Upper lobe of right lung (tissue), 1 donor: ENCODE data around the gene EYS. TPM values are rescaled to one million over a fixed set of nuclear protein-coding genes. Genes with fewer than 3 reads are reported as not detected.

Source experiments
- ATAC-seq: fragments of 200-7000 bp; cut with Tn5 transposase; one replicate; pipeline ENCODE4 v1.9.1; 2020; ENCODE audit warnings: mild to moderate bottlenecking, moderate library complexity
- DNase-seq: peaks from one replicate; pipeline ENCODE4 v3.0.0-alpha.2; 2020
- H3K27ac ChIP-seq: fragments of 200-600 bp; one replicate; pipeline ENCODE4 v1.8.0; 2022
- H3K27me3 ChIP-seq: fragments of 200-600 bp; one replicate; pipeline ENCODE4 v1.8.0; 2022; ENCODE audit warnings: mild to moderate bottlenecking
- H3K36me3 ChIP-seq: fragments of 200-600 bp; one replicate; pipeline ENCODE4 v1.8.0; 2022
- H3K4me1 ChIP-seq: fragments of 200-600 bp; one replicate; pipeline ENCODE4 v1.8.0; 2022
- H3K4me3 ChIP-seq: fragments of 200-600 bp; one replicate; pipeline ENCODE4 v1.8.0; 2022; ENCODE audit warnings: mild to moderate bottlenecking
- H3K9me3 ChIP-seq: fragments of 200-600 bp; one replicate; pipeline ENCODE4 v1.8.0; 2022
- CTCF ChIP-seq: fragments of 200-600 bp; IDR thresholded peaks from one replicate; pipeline ENCODE4 v1.8.0; 2022; ENCODE audit warnings: antibody characterized with exemption
- intact Hi-C: fragments of 100-400 bp; cut with DNase I; formaldehyde crosslinking; loops from one replicate; pipeline ENCODE4 v1.11.0; 2022
- total RNA-seq: library from RNA; stranded (reverse); fragmentation: NEBNext Ultra II Directional; extraction: Animal tissue kit (Norgen Biotek cat#: 25700); gene quantifications from one replicate; pipeline ENCODE4 v1.2.1, GENCODE V29; 2021
- donor health status: DM: no; HTN: yes; CAD: no; lungs with severe emphysema.

The EYS gene
- total RNA-seq, 1 donor from 2014 or later: not detected

GRCh38 chr6:65452333-65452732 is 254.7 kb downstream of the EYS start:
- intact Hi-C loops: no loop called here
- H3K27ac ChIP-seq: no peak overlapping the region
- no peaks in the 10 kb centered on the region for H3K4me1 ChIP-seq
- no peaks in the 10 kb centered on the region for H3K9me3 ChIP-seq
- ATAC-seq (no peak), DNase-seq (no peak)
- no peaks in the 10 kb centered on the region for H3K36me3 ChIP-seq
- no peak overlapping the region for H3K4me3 ChIP-seq
- H3K27me3 ChIP-seq: no peaks in the 10 kb centered on the region
- TF ChIP-seq CTCF: no peak

GRCh38 chr6:65450451-65450850 is 256.6 kb downstream of the EYS start:
- H3K27ac ChIP-seq: no peak overlapping the region
- no peaks in the 10 kb centered on the region for H3K4me1 ChIP-seq
- no peaks in the 10 kb centered on the region for H3K27me3 ChIP-seq
- ATAC-seq (peak; percentile 20), DNase-seq (no peak)
- H3K9me3 ChIP-seq: no peaks in the 10 kb centered on the region
- H3K36me3 ChIP-seq: no peaks in the 10 kb centered on the region
- H3K4me3 ChIP-seq: no peak overlapping the region
- intact Hi-C loops: no loop called here
- no peak for TF ChIP-seq CTCF

- ATAC-seq: no peak
- no peak overlapping the region for H3K4me3 ChIP-seq
- no peak for DNase-seq
- no peak overlapping the region for H3K27ac ChIP-seq
- intact Hi-C loops: no loop called here
- no peaks in the 10 kb centered on the region for H3K36me3 ChIP-seq
- H3K27me3 ChIP-seq: no peaks in the 10 kb centered on the region
- no peaks in the 10 kb centered on the region for H3K9me3 ChIP-seq
- TF ChIP-seq CTCF: no peak
- no peaks in the 10 kb centered on the region for H3K4me1 ChIP-seq
Measured at GRCh38 chr6:65449926-65450325, 257.1 kb downstream of the EYS start.

- no peaks in the 10 kb centered on the region for H3K36me3 ChIP-seq
- ATAC-seq (no peak), DNase-seq (no peak)
- intact Hi-C loops: no loop called here
- no peak overlapping the region for H3K4me3 ChIP-seq
- H3K9me3 ChIP-seq: no peaks in the 10 kb centered on the region
- no peak overlapping the region for H3K27ac ChIP-seq
- H3K4me1 ChIP-seq: no peaks in the 10 kb centered on the region
- no peak for TF ChIP-seq CTCF
- no peaks in the 10 kb centered on the region for H3K27me3 ChIP-seq
Measured at GRCh38 chr6:65448866-65449265, 258.2 kb downstream of the EYS start.

DNA sequence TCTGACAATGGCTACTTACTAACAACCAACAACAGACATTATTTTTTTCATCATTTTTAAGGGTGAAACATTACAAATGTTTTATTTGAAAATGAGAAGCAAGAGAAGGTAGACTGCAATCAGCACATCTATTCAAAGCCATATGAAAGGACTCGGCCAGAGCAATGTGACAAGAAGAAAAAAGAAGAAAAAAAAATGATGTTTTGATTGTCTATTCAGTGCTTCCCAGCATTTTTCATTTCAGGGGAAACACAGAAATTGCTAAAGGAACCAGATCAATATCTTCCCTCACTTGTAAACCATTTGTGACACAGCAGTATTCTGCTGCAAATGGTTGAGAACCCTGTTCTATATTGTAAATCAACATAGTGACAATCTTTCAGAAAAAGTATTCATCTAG is 270.7 kb downstream of the EYS start:
- DNase-seq (no peak), ATAC-seq (no peak)
- no peak for TF ChIP-seq CTCF
- no peak overlapping the region for H3K4me3 ChIP-seq
- H3K9me3 ChIP-seq: no peaks in the 10 kb centered on the region
- intact Hi-C loops: no loop called here
- H3K27ac ChIP-seq: no peak overlapping the region
- no peaks in the 10 kb centered on the region for H3K4me1 ChIP-seq
- H3K36me3 ChIP-seq: no peaks in the 10 kb centered on the region
- no peaks in the 10 kb centered on the region for H3K27me3 ChIP-seq

GRCh38 chr6:65416621-65417020 is 290.4 kb downstream of the EYS start:
- intact Hi-C loops: no loop called here
- no peaks in the 10 kb centered on the region for H3K9me3 ChIP-seq
- no peak for TF ChIP-seq CTCF
- no peak overlapping the region for H3K4me3 ChIP-seq
- no peaks in the 10 kb centered on the region for H3K36me3 ChIP-seq
- DNase-seq (no peak), ATAC-seq (no peak)
- H3K4me1 ChIP-seq: no peaks in the 10 kb centered on the region
- no peaks in the 10 kb centered on the region for H3K27me3 ChIP-seq
- H3K27ac ChIP-seq: no peak overlapping the region
